EL (cell line): ENCODE data around the gene ARIH2.

Source experiments
- DNase-seq: peaks from one replicate; pipeline ENCODE4 v3.0.0-alpha.2; 2016

ARIH2 gene

DNA sequence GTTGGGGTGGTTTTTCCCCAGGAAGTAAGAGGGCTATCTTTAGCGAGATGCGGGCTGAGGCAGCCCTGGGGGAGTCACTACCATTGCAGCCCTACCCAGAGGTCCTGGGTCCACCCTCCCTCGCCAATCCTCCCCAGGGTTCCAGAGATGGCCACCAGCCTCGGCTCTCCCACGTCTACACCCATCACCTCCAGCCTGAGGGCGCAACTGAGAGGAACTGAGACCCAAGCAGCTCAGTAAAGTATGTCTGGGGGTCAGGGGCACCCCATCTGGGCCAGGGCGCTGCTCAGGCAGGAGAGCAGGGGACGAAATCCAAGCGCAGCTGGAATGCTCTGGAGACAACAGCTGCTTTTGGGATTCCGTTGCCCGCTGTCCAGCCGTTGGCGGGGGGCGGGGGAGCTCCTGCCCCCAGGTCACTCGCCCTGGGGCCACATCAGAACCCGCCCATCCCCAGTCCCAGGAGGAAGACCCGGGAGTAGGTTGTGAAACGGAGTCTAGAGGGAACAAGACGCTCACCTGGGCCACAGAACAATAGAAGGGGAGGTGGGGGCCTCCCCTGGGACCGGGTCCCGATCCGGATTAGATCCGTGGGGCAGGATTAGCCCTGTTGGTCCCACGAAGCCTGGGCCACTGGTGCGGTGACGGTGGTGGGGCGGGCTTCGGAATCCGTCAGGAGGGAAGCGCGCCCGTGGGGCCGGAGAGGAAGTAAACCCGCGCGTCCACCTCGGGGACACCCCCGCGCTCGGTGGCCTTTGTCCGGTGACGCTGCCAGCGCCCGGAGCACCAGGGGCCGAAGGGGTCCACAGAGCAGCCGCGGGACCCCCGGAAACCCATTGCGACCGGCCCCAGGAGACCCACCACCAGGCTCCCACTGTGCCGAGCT is 101.9 kb downstream of the ARIH2 start:
- peak; percentile 42 for DNase-seq

DNA sequence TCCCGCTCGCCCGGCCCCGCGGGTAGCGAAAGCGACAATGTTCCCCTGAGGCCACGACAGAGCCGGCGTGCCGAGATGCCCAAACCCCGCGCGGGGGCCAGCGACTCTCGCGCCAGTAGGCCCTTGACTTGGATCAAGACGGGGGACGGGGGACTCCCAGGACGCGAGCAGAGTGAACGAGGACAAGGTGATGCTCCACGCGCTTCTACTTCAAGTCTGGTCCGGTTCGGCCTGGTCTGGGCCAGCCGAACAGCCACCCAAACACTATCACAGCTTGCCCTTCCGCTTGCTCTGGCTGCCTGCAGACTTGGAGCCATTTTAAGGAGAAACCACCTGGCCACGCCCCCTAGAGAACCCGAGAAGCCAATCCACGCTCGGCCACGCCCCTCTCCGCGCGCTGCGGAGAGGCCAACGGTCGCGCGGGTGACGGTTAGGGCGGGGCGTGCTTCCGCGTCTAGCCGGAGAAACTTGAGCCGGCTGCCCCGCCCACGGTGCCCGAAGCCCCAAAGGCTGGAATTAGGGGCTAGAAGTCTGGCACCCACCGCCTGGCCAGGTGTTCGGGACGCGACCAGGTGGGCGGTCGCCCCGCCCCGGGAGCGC is 102.7 kb downstream of the ARIH2 start:
- peak; percentile 98 for DNase-seq

DNA sequence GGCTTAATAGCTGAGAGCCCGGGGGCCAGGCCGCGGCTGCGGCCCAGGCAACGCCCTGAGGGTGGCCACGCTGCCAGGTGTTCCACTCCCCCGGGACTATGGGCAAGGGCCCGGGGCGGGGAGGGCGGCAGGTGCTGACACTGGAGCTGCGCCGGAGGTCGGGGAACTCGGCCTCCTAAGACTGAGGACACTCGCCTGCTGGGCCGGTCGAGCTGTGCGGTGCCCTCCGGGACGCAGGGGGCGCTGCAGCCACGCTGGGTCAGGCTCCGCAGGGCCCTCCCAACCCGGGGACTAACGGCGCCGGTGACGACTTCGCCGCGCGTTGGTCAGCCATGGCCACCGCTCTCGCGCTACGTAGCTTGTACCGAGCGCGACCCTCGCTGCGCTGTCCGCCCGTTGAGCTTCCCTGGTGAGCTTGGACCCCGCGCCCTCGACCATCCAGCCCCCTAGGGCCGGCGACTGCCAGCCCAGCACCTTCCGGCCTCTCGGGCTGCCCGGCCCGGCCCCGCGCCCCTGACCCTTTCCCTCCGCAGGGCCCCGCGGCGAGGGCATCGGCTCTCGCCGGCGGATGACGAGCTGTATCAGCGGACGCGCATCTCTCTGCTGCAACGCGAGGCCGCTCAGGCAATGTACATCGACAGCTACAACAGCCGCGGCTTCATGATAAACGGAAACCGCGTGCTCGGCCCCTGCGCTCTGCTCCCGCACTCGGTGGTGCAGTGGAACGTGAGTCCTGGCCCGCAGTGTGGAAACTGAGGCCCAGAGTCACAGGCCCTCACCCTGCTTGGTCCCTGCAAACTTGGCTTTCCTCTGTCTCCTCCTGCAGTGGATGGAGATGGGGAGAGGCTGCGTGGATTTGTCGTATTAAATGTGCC is 103.4 kb downstream of the ARIH2 start, which contains the start of gene NDUFAF3:
NDUFAF3 (plus strand) TSS at position 309 of the 875 bp plus-strand sequence; CDS start at position 333, 24 bp downstream.
- peak; percentile 90 for DNase-seq

DNA sequence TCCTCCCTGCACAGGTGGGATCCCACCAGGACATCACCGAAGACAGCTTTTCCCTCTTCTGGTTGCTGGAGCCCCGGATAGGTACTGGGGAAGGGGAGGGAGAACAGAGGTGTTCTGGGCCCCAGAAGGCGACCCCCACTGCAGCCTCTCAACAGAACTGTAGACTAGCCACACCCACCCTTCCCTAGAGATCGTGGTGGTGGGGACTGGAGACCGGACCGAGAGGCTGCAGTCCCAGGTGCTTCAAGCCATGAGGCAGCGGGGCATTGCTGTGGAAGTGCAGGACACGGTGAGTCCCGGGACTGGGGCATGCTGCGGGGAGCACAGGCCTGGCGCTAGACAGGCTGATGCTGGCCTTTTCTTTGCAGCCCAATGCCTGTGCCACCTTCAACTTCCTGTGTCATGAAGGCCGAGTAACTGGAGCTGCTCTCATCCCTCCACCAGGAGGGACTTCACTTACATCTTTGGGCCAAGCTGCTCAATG is 104.1 kb downstream of the ARIH2 start:
- DNase-seq: peak; percentile 45

DNA sequence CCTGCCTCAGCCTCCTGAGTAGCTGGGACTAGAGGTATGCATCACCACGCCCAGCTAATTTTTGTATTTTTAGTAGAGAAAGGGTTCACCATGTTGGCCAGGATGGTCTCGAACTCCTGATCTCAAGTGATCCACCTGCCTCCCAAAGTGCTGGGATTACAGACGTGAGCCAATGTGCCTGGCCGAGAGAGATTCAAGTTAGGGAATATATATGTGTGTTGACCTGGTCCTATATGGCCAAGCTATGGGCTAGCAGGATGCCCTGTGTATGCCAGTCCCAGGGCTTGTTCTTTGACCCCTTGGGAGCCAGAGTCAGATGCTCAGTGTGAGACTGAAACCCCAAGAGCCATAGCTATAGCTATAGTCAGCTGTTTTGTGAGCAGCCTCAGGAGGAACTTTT is 105.1 kb downstream of the ARIH2 start:
- DNase-seq: no peak

DNA sequence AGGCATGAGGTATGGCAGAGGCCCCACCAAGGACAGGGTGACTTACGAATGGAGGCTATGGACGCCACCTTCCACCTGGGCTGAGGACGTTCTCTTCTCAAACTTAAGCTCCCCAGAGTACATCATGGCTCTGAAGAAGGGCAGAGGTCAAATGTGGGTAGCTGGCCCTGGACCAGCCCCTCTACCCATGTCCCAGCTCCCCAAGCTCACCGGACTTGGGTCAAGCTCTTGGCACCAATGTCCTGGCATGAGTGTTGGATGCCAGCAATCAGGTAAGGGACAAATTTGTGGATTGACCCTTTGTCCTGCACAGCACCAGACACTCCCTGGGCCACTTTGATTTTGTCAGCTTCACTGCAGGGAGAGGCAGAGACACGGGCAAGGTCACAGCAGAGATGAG is 105.8 kb downstream of the ARIH2 start:
- no peak for DNase-seq

DNA sequence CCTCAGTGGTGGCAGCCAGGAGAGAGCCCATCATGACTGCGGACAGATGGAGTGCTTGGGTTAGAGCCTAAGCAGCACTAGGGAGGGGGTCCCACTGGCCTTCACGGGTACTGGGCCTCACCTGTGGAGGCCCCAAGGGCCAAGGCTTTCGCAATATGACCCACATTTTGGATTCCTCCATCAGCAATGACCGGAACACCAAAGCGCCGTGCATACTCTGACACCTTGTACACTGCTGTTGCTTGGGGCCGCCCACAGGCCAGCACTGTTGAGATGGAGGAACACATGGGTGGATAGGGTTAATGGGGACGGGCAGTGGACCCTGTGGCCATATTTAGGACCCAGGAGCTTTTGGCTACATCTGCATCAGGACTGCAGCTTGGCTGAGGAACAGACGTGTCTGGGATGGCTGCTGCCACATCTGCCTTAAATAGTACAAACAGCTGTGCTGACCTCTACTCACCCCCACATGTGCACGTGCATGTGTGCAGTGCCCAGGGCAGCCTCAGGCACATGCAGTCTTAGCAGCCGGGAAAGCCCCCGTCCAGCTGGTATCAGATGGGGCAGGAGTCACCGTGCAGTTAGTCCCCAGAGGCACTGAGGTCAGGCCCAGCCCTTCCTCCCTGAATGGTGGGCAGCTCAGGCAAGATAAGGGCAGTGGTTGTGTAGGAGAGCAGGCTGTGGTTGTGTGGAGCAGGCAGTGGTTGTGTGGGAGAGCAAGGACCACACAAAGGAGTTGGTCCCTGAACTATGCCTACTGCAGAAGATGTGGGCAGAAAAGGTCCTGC is 106.6 kb downstream of the ARIH2 start:
- DNase-seq: no peak

DNA sequence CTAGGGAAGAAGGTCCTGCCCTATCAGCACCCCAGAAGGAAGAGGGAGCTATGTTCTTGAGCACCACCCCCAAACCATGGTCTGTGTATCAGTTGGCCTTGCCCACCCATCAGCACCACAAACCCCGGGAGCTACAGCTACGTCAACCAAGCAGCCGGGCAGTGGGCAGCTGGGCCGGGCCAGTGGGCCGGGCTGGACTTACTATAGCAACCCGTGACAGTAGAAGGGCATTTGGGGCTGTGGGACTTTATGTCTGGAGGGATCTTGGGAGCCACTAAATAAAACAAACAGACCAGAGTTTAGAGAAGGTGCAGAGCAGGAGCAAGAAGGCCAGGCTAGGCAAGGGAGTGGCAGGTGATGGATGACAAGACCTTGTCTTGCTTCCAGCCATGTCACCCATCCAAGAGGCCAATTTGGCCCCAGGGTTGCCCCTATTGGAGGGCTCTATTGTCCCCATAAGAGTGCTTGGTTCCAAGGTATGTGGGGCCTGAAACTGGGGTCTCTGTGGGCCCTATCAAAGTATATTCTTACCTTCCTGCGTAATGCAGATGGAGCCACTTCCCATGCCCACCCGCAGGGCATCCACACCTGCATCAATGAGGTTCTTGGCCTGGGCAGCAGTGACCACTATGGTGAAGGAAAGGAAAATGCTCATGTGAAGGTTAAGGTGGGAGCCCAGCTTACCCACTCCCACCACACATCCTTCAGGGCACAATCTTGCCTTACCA is 107.3 kb downstream of the ARIH2 start:
- no peak for DNase-seq

DNA sequence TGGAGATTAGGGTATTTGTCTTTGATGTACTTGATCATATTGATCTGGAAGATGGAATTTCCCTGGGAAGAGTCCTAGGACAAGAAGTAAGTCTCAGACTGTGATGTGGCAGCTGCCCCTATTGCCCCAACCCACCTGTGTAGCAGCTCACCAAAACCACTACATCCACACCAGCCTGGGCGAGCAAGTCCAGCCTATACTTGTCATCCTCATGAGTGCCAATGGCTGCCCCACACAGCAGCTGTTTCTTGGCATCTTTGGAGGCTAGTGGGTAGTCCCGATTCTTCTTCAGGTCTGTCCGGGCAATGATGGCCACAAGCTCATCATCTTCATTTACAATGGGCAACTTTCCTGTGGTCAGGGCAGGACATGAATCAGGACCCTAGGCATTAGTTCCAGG is 107.9 kb downstream of the ARIH2 start:
- DNase-seq: no peak

DNA sequence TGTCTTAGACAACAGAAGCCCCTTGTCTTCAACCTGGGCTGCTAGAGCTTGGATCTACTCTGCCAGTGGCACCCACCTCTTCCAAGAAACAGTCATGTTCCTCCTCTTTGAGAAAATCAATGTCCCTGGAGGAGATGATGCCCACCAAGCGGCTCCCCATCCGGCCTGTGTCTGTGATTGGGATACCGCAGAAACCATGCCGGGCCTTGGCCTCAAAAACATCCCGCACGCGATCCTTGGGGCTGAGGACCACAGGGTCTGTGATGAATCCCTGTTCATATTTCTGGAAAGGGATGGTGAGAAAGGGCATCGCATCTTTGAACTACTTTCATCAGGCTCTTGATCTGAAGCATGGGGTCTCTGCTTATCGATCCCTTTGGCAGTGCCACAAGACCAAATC is 109.0 kb downstream of the ARIH2 start:
- DNase-seq: no peak

DNA sequence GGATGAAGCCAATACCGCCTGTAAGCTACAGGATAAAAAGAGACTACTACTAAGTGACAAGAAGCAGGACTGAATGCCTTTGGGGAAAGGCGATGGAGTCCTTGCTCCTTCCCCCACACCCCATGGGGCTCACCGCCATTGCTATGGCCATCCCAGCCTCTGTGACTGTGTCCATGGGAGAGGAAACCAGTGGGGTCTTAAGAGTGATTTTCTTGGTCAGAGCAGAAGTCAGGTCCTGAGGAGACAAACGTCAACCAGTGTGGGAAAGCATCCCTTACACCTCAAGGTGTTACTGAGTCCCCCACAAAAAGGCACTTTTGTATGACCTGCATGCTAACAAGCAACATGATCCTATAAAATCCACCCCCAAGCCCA is 109.6 kb downstream of the ARIH2 start:
- DNase-seq: no peak

DNA sequence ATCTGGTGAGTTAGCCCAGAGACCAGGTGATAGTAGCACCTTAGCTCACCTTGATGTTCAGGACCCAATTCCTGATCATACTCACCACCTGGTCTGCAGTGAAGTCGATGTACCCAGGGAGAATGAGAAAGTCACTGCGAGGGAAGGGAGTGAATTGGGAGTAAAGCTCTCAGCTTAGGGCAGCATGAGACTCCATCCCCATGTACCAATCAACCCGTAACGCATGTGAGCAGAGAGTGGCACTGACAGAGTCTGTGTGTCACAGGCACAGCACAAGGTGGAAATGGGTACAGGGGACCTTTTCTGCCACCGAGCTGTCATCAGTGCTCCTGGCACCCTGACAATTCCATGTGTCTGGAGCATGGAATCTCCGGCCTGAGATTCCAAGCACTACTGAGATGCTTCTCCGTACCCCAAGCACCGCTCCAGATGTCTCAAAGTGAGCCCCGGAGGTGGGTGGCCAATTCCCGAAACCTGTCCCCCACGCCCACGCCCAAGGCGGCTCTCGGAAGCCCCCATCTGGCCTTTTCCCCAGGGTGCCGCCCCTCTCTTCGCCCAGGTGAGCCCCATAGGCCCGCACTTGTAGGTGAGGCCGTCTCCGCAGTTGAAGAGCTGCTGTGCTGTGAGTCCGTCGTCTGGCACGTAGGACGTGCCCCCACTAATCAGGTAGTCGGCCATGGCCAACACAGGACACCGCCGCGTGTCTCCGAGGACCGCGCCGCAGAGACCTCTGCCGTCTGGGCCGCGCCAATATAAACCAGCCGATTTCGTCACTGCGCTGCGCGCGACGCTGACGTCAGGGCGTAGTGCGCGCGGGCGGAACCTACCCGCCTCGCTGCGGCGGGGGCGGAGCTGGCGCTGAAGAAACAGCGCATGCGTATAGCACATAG is 110.3 kb downstream of the ARIH2 start, which contains the start of gene IMPDH2:
IMPDH2 (minus strand) TSS at position 726 of the 890 bp plus-strand sequence; CDS start at position 678, 48 bp downstream.
- peak; percentile 91 for DNase-seq

DNA sequence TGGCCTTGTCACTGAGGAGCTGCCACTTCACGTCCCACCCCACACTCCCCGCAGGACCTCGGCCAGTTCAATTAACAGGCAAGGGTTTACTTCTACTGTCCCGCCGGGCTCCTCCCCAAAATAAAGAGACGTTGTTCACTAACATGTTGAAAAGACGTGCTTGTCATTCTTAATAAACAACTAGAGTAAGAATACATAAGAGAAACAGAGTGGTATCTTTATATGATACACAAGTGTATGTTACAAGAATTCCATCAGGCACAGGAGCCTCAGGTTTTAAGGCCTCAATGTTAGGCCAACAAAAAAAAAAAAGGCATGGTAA is 110.9 kb downstream of the ARIH2 start:
- DNase-seq: no peak

DNA sequence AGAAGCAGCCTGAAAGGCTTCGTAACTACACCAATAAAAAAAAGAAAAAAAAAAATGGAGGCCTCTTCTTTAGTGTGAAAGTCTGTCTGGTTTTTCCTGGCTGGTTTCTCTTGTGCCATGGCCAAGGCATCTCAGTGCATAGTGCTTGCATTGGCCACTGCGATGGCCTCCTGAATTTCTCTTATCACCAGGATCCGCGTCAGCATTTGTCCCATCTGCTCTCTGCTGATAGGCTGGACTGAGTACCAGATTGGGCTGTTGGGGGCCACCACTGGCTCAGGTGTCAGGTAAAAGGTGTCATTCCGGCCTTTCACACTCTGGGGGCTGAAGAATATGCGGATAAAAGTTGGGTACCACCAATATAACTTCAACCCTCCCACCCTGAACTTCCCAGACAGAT is 111.7 kb downstream of the ARIH2 start:
- no peak for DNase-seq

DNA sequence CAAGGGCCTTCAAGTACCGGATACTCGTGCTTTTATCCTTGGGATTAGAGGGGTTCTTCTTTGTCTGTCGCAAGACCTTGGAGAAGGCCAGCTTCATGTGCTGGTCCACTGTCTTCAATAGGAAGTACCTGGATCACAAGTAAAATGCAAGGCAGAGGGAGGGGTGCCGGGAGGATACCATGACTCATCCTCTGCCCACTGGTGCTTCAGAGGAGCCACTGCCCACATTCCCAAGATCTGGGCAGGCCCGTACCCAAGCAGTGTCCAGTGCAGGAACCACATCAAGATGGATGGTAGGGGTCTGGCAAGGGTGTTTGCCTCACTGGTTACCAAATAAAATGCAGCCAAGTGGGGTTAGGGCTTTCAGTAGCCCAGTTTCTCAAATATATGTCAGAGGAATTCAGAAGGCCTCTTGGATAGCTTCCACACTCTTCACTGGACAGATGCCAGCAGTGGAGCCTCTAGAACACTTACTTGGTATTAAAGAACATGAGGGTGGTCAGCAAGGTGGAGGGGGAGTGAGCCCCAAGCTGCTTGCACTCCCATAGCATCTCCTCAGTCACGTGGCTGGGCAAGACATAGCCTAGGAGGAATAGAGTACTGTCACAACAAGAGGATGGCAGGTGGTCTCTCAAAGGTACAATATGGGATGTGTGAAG is 114.1 kb downstream of the ARIH2 start:
- peak; percentile 45 for DNase-seq

DNA sequence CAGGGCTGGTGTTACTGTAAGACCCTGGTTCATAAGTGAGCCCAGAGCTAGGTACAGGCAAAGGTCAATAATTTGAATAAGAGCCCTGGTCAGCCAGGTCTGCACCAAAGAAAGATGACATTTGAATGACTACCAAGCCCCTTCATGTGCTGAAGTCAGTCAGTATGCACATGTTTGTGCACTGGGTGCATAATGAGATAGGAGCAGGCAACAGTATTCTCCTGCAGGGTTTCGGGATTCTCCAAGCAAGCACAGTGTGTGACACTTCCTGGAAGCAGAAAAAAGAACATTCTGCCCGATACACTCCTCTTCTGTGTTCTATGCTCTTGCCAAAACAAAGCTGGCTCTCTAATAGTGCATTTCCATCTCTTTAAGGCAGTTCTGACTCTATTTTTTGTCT is 116.0 kb downstream of the ARIH2 start:
- no peak for DNase-seq

DNA sequence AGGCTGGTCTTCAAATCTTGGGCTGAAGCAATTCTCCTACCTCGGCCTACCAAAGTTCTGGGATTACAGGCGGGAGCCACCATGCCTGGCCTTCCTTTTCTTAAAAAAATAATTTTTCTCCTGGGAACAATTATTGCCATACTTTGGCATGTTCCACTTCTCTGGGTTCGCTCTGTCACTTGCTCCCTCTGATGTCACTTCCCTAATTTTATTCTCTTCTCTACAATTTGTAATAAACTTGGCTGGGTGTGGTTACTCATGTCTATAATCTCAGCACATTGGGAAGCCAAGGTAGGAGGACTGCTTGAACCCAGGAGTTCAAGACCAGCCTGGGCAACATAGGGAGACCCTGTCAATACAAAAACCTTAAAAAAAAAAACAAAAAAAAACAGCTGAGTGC is 116.6 kb downstream of the ARIH2 start:
- DNase-seq: no peak
